MM.1S (cell line): ENCODE results near the gene LMF1.

Source experiments
- CTCF ChIP-seq: fragments of 300-600 bp; sonication (generic); IDR thresholded peaks from 2 replicates; pipeline ENCODE4 v1.5.1; 2016; ENCODE audit warnings: antibody characterized with exemption, low read length, mixed read lengths
- EZH2 ChIP-seq: fragments of 300-600 bp; sonication (generic); optimal IDR thresholded peaks from 2 replicates; pipeline ENCODE3; 2017; ENCODE audit warnings: low read depth, mild to moderate bottlenecking, antibody characterized with exemption, low read length, mixed read lengths
- EZH2phosphoT487 ChIP-seq: fragments of 300-600 bp; sonication (generic); IDR thresholded peaks from 2 replicates; pipeline ENCODE4 v1.6.1; 2018; ENCODE audit warnings: antibody characterized with exemption, low read length

GRCh38 chr16:921321-921905 lies 49.4 kb downstream of the LMF1 start:
- TF ChIP-seq CTCF, result no peak
- TF ChIP-seq EZH2phosphoT487, result no peak
- no peak for TF ChIP-seq EZH2
